Testis (tissue), 3 donors: ENCODE data around the gene PRUNE2. TPM values are rescaled to one million over a fixed set of nuclear protein-coding genes. Genes with fewer than 3 reads are reported as not detected.

Experiments used
- DNase-seq: peaks from one replicate; pipeline ENCODE4 v3.0.0-alpha.2; 2019
- H3K27ac ChIP-seq, 2 donors: fragments of 200-600 bp; sonication (generic); one replicate each; pipeline ENCODE4 v1.5.1; 2019
- H3K27me3 ChIP-seq: fragments of 200-600 bp; sonication (generic); one replicate; pipeline ENCODE4 v1.5.1; 2019
- H3K36me3 ChIP-seq: fragments of 200-600 bp; sonication (generic); one replicate; pipeline ENCODE4 v1.5.1; 2017; ENCODE audit warnings: low read depth; ENCODE audit errors: missing control alignments
- H3K4me1 ChIP-seq: fragments of 200-600 bp; sonication (generic); one replicate; pipeline ENCODE4 v1.5.1; 2019
- H3K4me3 ChIP-seq, 2 donors: fragments of 200-600 bp; sonication (generic); one replicate each; pipeline ENCODE4 v1.5.1; 2017 to 2019
- H3K9me3 ChIP-seq: fragments of 200-600 bp; sonication (generic); one replicate; pipeline ENCODE4 v1.5.1; 2017
- POLR2A ChIP-seq: fragments of 450-650 bp; IDR thresholded peaks from one replicate; pipeline ENCODE4 v1.6.1; 2017; ENCODE audit warnings: antibody characterized with exemption, mild to moderate bottlenecking, moderate library complexity
- WGBS, 2 donors: methylation state at CpG; one replicate each; pipeline ENCODE4 v1.1.5; 2018; 5-methylcytosine and 5-hydroxymethylcytosine counted together
- intact Hi-C: fragments of 100-400 bp; cut with DNase I; formaldehyde crosslinking; loops from one replicate; pipeline ENCODE4 v1.15.1; 2023; ENCODE audit warnings: low total_unique reads
- polyA plus RNA-seq: library from polyadenylated mRNA; stranded (reverse); fragments of 350-450 nt; fragmentation: Illumina TruSeq; extraction: RNeasy Lipid Tissue Mini Kit (QIAGEN cat#74804); gene quantifications from one replicate; pipeline ENCODE4 v1.2.3, GENCODE V29; 2014; ENCODE audit warnings: low read depth, low replicate concordance; ENCODE audit not compliant: insufficient read depth
- total RNA-seq, 2 donors: library from RNA; depleted of rRNA; stranded (reverse); fragments of >200 nt; gene quantifications; one replicate each; pipeline ENCODE4 v1.2.3, GENCODE V29; 2016
- TF ChIP-seq, protein P1 (sequence below), 3 experiments: fragments of 450-650 bp in 2 of 3; fragments of 200-600 bp in 1 of 3; sonication (generic) in 1 of 3; IDR thresholded peaks; one replicate each; pipeline ENCODE4 v1.5.1; 2016 to 2019; ENCODE audit warnings: antibody characterized with exemption in 3 of 3, mild to moderate bottlenecking in 2 of 3, moderate library complexity in 1 of 3

PRUNE2 gene
- total and polyA plus RNA-seq, 3 donors from 2014 or later = 15.8 to 19.3 (median 17.2) TPM

DNA sequence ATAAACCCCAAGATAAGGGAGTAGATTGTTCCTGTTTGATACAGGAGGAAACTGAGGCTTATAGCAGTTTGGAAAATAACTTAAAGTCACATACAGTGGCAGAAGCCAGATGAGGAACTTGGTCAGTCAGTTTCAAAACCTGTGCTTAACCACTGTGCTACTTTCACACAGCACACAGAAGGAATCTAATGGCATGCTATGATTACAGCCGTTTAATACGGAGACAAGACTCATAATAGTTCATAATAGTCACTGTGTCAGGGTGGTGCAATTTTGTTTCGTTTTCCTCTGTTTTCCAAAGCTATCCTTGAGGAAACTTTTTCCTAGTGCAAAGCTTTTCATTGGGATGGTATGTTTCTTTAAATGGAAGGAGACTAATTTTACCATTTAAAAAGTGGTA, 334.6 kb downstream of the PRUNE2 start:
- H3K27ac ChIP-seq = peak overlapping the region in 1 of 2 donors; percentile 23
- intact Hi-C loops = no loop called here
- no peaks in the 10 kb centered on the region for H3K9me3 ChIP-seq
- H3K4me1 ChIP-seq = no peaks in the 10 kb centered on the region
- H3K36me3 ChIP-seq = no peaks in the 10 kb centered on the region
- H3K27me3 ChIP-seq = no peaks in the 10 kb centered on the region
- H3K4me3 ChIP-seq = peak overlapping the region; percentile 47 to 61
- DNase-seq = no peak
- TF ChIP-seq POLR2A = no peak
- TF ChIP-seq, protein P1, sequence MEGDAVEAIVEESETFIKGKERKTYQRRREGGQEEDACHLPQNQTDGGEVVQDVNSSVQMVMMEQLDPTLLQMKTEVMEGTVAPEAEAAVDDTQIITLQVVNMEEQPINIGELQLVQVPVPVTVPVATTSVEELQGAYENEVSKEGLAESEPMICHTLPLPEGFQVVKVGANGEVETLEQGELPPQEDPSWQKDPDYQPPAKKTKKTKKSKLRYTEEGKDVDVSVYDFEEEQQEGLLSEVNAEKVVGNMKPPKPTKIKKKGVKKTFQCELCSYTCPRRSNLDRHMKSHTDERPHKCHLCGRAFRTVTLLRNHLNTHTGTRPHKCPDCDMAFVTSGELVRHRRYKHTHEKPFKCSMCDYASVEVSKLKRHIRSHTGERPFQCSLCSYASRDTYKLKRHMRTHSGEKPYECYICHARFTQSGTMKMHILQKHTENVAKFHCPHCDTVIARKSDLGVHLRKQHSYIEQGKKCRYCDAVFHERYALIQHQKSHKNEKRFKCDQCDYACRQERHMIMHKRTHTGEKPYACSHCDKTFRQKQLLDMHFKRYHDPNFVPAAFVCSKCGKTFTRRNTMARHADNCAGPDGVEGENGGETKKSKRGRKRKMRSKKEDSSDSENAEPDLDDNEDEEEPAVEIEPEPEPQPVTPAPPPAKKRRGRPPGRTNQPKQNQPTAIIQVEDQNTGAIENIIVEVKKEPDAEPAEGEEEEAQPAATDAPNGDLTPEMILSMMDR (IDR thresholded peaks at IDR 0.05) = no peak
- 20 to 38% methylated on average over 3 of the region's 3 CpGs for WGBS, 2 donors

DNA sequence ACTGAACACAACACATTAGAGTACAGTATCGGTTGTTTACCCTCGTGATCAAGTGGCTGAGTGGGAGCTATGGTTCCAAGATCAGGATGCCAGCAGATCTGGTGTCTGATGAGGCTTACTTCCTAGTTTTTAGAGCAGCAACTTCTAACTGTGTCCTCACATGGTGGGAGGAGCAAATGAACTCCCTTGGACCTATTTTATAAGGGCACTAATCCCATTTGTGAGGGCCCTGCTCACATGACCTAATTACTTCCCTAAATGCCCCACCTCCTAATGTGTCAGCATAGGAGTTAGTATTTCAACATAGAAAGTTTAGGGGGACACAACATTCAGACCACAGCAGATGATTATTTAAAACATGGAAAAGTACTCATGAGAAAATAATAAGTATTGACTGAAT, 335.1 kb downstream of the PRUNE2 start:
- Histone ChIP-seq H3K27ac (no peak overlapping the region), H3K4me1 (no peaks in the 10 kb centered on the region), H3K27me3 (no peaks in the 10 kb centered on the region), H3K4me3 (no peak overlapping the region), H3K36me3 (no peaks in the 10 kb centered on the region), H3K9me3 (no peaks in the 10 kb centered on the region)
- DNase-seq = no peak
- intact Hi-C loops = no loop called here
- 92 to 94% methylated on average over 2 of the region's 2 CpGs for WGBS, 2 donors
- TF ChIP-seq, protein P1 (IDR thresholded peaks at IDR 0.05) = no peak
- TF ChIP-seq POLR2A = no peak

GRCh38 chr9:76567086-76567485, 338.8 kb downstream of the PRUNE2 start:
- H3K36me3 ChIP-seq = no peaks in the 10 kb centered on the region
- H3K4me1 ChIP-seq = no peaks in the 10 kb centered on the region
- no peaks in the 10 kb centered on the region for H3K27me3 ChIP-seq
- no peak overlapping the region for H3K4me3 ChIP-seq
- no peak for TF ChIP-seq POLR2A
- TF ChIP-seq, protein P1 (IDR thresholded peaks at IDR 0.05) = no peak
- intact Hi-C loops = no loop called here
- no peak for DNase-seq
- no peak overlapping the region for H3K27ac ChIP-seq
- H3K9me3 ChIP-seq = no peaks in the 10 kb centered on the region
- WGBS, 2 donors = 86 to 93% methylated on average over 2 of the region's 2 CpGs

- DNase-seq = no peak
Measured at GRCh38 chr9:76564297-76564696, 341.6 kb downstream of the PRUNE2 start.

DNA sequence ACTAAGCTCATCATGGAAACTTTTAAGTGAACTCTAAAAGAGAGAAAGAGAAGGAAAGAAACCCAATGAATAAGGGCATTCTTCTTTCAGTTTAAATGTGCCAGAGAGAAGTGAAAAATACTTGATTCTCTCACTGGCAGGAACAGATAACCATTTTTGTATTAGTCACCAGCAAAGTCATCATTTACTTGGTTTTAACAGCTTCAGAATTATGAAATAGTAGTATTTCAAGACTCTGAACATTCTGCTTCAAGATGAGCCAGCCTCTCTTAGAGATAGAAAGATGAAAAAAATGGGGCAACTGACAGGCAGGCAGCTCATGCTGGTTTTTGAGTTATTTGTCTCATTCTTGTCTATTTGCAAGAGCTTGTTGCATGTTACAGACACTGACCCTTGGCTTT, 343.4 kb downstream of the PRUNE2 start:
- Histone ChIP-seq H3K4me3 (no peak overlapping the region), H3K27ac (no peak overlapping the region)
- DNase-seq = no peak

More at GRCh38 chr9:76564297-76564696, 341.6 kb downstream of the PRUNE2 start:
- Histone ChIP-seq H3K36me3 (no peaks in the 10 kb centered on the region), H3K9me3 (no peaks in the 10 kb centered on the region), H3K4me3 (no peak overlapping the region), H3K27me3 (no peaks in the 10 kb centered on the region), H3K27ac (no peak overlapping the region), H3K4me1 (no peaks in the 10 kb centered on the region)
- TF ChIP-seq, protein P1 (IDR thresholded peaks at IDR 0.05) = no peak
- no peak for TF ChIP-seq POLR2A
- intact Hi-C loops = no loop called here

More for the DNA sequence above, 343.4 kb downstream of the PRUNE2 start:
- H3K27me3 ChIP-seq = no peaks in the 10 kb centered on the region
- H3K9me3 ChIP-seq = no peaks in the 10 kb centered on the region
- H3K36me3 ChIP-seq = no peaks in the 10 kb centered on the region
- no peaks in the 10 kb centered on the region for H3K4me1 ChIP-seq
- TF ChIP-seq, protein P1 (IDR thresholded peaks at IDR 0.05) = no peak
- no peak for TF ChIP-seq POLR2A
- intact Hi-C loops = no loop called here
